Measurements from ENCODE around the gene CATSPERZ.
A peak's percentile ranks its signal among the peaks of the same experiment; 100 is the strongest.

CATSPERZ gene

GRCh38 chr11:64342869-64343745, 42.9 kb downstream of the CATSPERZ start:
- peak in 1 of 2 experiments; percentile 74 for DNase-seq

- peak in 1 of 2 experiments; percentile 26 for DNase-seq
These were observed 43.8 kb downstream of the CATSPERZ start for GRCh38 chr11:64343767-64344559.

- DNase-seq = no peak
These were observed 44.6 kb downstream of the CATSPERZ start for GRCh38 chr11:64344787-64345186.

- DNase-seq = no peak
These were observed 47.2 kb downstream of the CATSPERZ start for GRCh38 chr11:64347193-64347867.

- peak in 1 of 2 experiments; percentile 62 for DNase-seq
These were observed 48.3 kb downstream of the CATSPERZ start for GRCh38 chr11:64348383-64349024.

GRCh38 chr11:64349025-64349387, 48.8 kb downstream of the CATSPERZ start:
- no peak for DNase-seq

GRCh38 chr11:64349404-64349803, 49.2 kb downstream of the CATSPERZ start:
- no peak for DNase-seq

GRCh38 chr11:64351136-64351631, 51.0 kb downstream of the CATSPERZ start:
- no peak for DNase-seq

GRCh38 chr11:64352099-64352994, 52.2 kb downstream of the CATSPERZ start:
- DNase-seq = no peak

GRCh38 chr11:64352995-64353714, 53.0 kb downstream of the CATSPERZ start:
- no peak for DNase-seq

GRCh38 chr11:64353715-64354506, 53.8 kb downstream of the CATSPERZ start:
- DNase-seq = no peak
